Astrocyte of the cerebellum (primary cell): ENCODE data around the gene ST6GALNAC1.

Experiments
- DNase-seq: peaks from one replicate; pipeline ENCODE4 v3.0.0-alpha.2; 2011; ENCODE audit warnings: low read depth
- H3K4me3 ChIP-seq: 2 replicates; pipeline ENCODE4 v1.5.1; 2011; ENCODE audit warnings: mild to moderate bottlenecking, low read depth, low read length, moderate library complexity
- in situ Hi-C: cut with HindIII; loops from 2 replicates; pipeline ENCODE4 v1.10.0; 2017; ENCODE audit warnings: low sequenced_read_pairs
- TF ChIP-seq, protein P1 (sequence below): IDR thresholded peaks from 2 replicates; pipeline ENCODE4 v1.5.1; 2012; ENCODE audit warnings: low read length, low read depth, moderate library complexity, mild to moderate bottlenecking; ENCODE audit errors: missing control alignments

ST6GALNAC1 gene

DNA sequence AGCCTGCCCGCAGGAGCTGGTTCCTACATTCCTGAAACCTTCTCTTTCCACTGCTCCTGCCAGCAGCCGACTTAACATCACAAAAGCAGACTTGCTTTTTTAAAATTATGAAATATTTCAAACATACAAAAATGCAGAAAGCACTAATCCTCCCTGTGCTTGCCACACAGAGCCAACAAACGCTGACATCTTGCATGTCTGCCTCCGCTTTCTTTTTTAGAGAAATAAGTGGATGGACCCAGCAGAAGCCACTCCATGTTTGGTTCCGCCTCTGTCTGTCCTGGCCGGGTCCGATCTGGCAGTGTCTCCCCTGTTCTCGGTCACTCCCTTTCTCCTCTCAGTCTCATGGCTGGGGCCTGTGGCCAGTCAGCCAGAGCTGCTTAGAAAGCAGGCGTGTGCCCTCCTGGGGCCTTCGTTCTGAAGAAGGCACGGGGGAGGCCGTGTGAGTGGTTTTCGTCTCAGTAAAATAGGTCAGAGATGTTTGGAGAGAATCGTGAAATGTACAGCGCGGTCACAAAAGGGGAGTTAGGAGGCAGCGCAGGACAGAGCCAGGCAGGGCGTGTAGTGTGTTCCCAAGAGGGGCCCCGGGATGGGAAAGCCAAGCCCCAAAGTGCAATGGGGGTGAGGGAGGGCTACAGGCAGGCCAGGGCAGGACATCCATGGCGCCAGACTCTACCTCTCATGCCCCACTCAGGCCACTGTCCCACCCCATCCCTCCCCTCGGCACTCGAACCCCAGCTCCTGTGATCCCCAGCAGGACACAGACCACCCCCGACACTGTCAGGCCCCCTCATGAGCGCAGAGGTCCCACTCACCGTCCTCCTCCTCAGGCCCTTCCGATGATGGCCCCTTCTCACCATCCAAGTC lies 44.0 kb upstream of the ST6GALNAC1 start:
- in situ Hi-C loops = no loop called here
- TF ChIP-seq, protein P1, sequence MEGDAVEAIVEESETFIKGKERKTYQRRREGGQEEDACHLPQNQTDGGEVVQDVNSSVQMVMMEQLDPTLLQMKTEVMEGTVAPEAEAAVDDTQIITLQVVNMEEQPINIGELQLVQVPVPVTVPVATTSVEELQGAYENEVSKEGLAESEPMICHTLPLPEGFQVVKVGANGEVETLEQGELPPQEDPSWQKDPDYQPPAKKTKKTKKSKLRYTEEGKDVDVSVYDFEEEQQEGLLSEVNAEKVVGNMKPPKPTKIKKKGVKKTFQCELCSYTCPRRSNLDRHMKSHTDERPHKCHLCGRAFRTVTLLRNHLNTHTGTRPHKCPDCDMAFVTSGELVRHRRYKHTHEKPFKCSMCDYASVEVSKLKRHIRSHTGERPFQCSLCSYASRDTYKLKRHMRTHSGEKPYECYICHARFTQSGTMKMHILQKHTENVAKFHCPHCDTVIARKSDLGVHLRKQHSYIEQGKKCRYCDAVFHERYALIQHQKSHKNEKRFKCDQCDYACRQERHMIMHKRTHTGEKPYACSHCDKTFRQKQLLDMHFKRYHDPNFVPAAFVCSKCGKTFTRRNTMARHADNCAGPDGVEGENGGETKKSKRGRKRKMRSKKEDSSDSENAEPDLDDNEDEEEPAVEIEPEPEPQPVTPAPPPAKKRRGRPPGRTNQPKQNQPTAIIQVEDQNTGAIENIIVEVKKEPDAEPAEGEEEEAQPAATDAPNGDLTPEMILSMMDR = no peak
- no peak overlapping the region for H3K4me3 ChIP-seq
- DNase-seq = no peak

DNA sequence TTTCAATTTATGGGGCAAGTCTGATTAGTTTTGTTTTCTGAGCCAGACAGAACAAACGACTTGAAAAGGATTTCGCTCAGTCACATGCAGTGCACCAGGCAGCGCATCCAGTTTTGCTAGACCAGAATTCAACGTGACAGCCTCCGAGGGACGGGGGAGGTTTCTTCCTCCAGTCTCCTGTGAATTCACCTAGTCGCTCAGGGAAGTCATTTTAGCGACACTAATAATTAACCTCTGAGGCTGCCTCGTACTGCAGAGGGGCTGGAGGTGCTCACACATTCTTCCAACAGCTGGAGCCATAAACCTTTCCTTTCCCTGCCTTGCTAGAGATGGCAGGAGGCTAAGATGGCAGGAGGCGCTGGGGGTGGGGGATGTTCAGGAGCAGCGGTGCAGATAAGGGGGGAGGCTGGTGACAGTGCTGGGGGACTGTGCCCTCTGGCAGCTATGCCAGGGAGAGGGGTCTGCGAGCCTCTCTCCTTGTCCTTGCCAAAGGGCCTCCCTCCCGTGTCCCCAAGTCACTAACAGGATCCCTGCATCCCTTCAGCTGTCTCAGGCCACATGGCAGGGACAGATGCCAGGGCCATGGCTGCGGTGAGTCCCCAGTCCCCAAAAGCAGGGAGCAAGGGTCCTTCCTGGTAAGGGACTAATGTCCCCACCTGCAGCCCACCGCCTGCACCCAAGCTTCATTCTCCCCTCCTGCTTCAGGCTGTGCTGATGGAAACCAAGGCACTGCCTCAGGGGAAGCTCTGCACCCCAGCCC lies 43.2 kb upstream of the ST6GALNAC1 start:
- no peak overlapping the region for H3K4me3 ChIP-seq
- no peak for DNase-seq
- in situ Hi-C loops = no loop called here
- TF ChIP-seq, protein P1 = no peak

DNA sequence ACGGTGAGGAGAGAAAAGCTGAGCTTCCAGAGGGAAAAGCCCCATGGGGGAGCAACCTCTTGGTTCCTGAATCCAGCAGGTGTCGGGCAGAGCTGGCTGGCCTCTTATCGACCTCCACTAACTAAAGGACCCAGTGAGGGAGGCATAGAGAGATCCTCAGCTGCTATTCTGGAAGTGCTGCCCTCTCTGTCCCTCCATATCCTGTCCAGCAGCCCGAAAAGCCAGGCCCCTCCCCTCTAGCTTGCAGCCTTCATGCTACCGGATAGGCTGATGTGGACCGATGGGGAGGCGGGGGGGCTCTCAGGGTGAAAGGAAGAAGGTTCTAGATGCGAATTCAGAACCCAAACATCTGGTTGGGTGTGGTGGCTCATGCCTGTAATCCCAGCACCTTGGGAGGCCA lies 42.3 kb upstream of the ST6GALNAC1 start:
- H3K4me3 ChIP-seq = no peak overlapping the region
- no peak for DNase-seq
- in situ Hi-C loops = no loop called here
- TF ChIP-seq, protein P1 = no peak

DNA sequence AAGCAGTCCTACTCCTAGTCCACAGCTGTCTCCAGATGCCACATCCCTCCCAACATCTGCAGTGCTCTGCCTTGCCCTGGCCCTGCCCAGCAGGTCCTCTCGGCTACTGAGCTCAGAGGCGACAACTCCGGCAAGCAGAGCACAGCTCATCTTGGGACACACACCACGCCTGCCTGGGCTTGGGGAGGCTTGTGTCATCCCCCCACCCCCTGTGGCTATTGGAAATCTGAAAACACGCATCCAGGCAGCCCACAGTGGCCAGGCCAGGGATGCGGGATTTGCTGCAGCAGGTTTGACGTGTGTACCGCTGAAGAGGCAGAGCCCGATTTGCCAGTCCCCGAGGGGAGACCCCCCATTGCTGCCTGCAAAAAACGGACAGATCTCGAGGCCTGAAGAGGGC lies 41.8 kb upstream of the ST6GALNAC1 start:
- TF ChIP-seq, protein P1 = no peak
- H3K4me3 ChIP-seq = no peak overlapping the region
- in situ Hi-C loops = no loop called here
- no peak for DNase-seq

DNA sequence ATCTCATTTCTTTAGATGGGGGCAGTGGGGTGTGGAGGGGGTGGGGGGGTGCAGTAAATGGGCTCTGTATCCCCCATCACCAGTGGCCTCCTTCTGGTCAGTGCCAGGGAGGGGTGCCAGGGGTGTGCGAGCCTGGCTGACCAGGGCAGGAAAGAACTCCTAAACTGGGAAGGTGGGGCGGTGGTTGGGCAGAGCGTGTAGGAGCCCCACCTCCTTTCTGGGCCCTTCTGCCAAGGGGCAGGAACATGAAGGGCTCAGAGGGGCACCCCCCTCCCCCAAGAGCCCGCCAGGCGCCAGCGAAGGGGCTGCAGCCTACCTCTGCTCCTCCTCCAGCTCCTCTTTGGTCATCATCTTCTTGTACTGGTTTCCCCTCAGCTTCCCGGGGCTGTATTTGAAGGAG lies 41.2 kb upstream of the ST6GALNAC1 start:
- TF ChIP-seq, protein P1 = no peak
- no peak overlapping the region for H3K4me3 ChIP-seq
- DNase-seq = no peak
- in situ Hi-C loops = no loop called here

DNA sequence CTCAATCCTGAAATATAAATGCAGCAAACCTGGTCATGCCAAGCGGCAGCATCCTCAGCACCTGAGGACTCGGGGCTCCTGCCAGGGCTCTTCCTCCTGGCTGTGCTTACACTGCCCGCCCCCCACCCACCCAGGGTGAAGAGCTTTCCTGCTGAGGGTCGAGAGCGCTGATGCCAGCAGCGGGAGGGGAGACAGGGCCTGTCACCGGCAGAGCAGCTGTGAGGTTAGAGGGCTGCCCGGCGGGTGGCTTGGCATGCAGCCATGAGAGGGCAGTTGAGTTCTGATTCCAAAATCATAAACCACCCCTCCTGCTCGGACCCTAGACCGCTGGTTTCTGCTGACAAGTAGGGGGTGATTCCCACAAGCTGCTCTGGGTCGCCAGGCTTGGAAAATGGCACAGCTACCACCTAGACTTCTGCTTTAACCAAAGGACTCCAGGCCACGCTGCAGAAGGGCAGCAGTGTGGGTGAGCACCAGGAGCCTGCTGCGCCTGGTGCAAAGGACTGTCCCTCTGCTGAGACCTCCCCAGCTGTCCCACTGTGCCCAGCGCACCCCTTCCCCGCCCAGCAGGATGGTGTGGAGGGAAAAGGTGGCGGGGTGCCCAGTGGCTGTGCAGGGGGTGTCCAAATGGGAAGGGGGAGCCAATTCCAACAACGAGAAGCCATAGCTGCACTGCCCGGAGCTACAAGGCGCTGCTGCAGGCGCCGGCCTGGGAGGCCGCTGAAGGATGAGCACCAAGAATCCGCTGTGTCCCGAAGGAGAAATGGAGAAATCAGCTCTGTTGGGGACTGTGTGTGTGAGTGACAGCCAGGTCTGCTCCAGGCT lies 40.6 kb upstream of the ST6GALNAC1 start:
- TF ChIP-seq, protein P1 = no peak
- in situ Hi-C loops = no loop called here
- H3K4me3 ChIP-seq = no peak overlapping the region
- no peak for DNase-seq
